Endothelial cell of hepatic sinusoid (primary cell): ENCODE results near the gene KCNT2.

Experiments
- in situ Hi-C: cut with HindIII; loops from 2 replicates; pipeline ENCODE4 v1.10.0; 2017; ENCODE audit warnings: low sequenced_read_pairs

Gene KCNT2

GRCh38 chr1:196209265-196209664 lies 399.0 kb downstream of the KCNT2 start:
- in situ Hi-C loops: no loop called here

- in situ Hi-C loops: no loop called here
Measured at GRCh38 chr1:196207612-196208217, 400.5 kb downstream of the KCNT2 start.

- in situ Hi-C loops: no loop called here
Measured at GRCh38 chr1:196205882-196206281, 402.4 kb downstream of the KCNT2 start.

GRCh38 chr1:196196486-196196885 lies 411.8 kb downstream of the KCNT2 start:
- in situ Hi-C loops: no loop called here

GRCh38 chr1:196193896-196194559 lies 414.2 kb downstream of the KCNT2 start:
- in situ Hi-C loops: no loop called here

GRCh38 chr1:196183941-196184340 lies 424.3 kb downstream of the KCNT2 start:
- in situ Hi-C loops: no loop called here

GRCh38 chr1:196181594-196181878 lies 426.7 kb downstream of the KCNT2 start:
- in situ Hi-C loops: no loop called here

GRCh38 chr1:196180847-196181593 lies 427.2 kb downstream of the KCNT2 start:
- in situ Hi-C loops: no loop called here

GRCh38 chr1:196178083-196178635 lies 430.1 kb downstream of the KCNT2 start:
- in situ Hi-C loops: no loop called here
